Measurements from ENCODE around the gene WNT5B. TPM values are rescaled to one million over a fixed set of nuclear protein-coding genes. Genes with fewer than 3 reads are reported as not detected.
A peak's percentile ranks its signal among the peaks of the same experiment; 100 is the strongest.

Gene WNT5B
- total RNA-seq, 4 donors from 2014 or later: 11.7 to 34.1 (median 17.6) TPM

GRCh38 chr12:1619159-1619558 lies 9.9 kb upstream of the WNT5B start:
- no peaks in the 10 kb centered on the region for H3K27me3 ChIP-seq

DNA sequence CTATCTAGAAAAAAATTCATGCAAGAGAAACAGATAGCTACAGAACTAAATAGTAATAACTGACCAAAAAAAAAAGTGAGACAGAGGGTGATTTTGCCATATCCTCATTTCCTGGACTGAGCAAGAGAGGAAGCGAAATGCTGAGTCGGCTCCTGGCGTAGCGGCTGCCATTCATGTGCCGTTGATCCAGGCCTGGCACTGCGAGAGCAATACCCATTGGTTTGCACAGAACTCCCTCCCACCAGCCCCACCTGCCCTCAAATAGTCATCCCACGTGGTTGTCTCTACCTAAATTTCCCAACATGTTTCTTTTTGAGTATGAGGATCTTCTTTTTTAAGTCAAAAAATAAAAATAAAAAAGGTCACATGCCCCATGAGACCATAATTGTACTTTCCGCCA lies 9.4 kb upstream of the WNT5B start:
- no peak for DNase-seq (ENCODE audit: low spot score in 2 of 2)
- H3K4me3 ChIP-seq: no peak overlapping the region
- H3K27ac ChIP-seq: no peak overlapping the region
- H3K9me3 ChIP-seq: no peaks in the 10 kb centered on the region
- WGBS, 2 donors: 64 to 73% methylated on average over 8 of the region's 8 CpGs
- TF ChIP-seq EP300 (IDR thresholded peaks at IDR 0.05) (peak in 1 of 2 donors; percentile 65), POLR2A (IDR thresholded peaks at IDR 0.05) (no peak)
- no peaks in the 10 kb centered on the region for H3K27me3 ChIP-seq
- H3K36me3 ChIP-seq: no peaks in the 10 kb centered on the region
- peaks cover 0 to 15% (median 0%) of the 10 kb centered on the region in 4 donors for H3K4me1 ChIP-seq

More at GRCh38 chr12:1619159-1619558, 9.9 kb upstream of the WNT5B start:
- Histone ChIP-seq H3K4me1 (peaks cover 0 to 15% (median 0%) of the 10 kb centered on the region in 4 donors), H3K4me3 (no peak overlapping the region), H3K36me3 (no peaks in the 10 kb centered on the region), H3K27ac (no peak overlapping the region), H3K9me3 (no peaks in the 10 kb centered on the region)
- DNase-seq (ENCODE audit: low spot score in 2 of 2): no peak
- no peak for TF ChIP-seq POLR2A (IDR thresholded peaks at IDR 0.05)
- TF ChIP-seq CTCF (IDR thresholded peaks at IDR 0.05): no peak
- TF ChIP-seq EP300 (IDR thresholded peaks at IDR 0.05): no peak
- 49 to 59% methylated on average over 4 of the region's 4 CpGs for WGBS, 2 donors

DNA sequence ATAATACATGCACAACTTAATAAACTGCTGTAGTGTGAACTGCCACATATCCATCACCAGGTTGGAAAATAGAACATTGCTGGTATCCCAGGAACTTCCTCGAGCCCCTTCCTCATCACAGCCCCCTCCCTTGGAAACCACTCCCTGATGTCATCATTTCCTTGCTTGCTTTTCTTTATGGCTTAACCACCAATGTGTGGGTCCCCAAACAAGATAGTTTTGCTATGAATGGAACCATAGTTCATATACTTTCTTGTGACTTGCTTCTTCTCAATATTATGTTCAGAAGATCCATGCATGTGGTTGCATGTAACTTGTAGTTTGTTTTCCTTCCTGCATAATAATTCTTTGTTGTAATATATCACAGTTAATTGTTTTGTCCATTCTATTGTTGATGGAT lies 8.9 kb upstream of the WNT5B start:
- no peak overlapping the region for H3K4me3 ChIP-seq
- no peaks in the 10 kb centered on the region for H3K36me3 ChIP-seq
- no peak for DNase-seq (ENCODE audit: low spot score in 2 of 2)
- H3K27ac ChIP-seq: no peak overlapping the region
- no peak for TF ChIP-seq CTCF (IDR thresholded peaks at IDR 0.05)
- TF ChIP-seq EP300 (IDR thresholded peaks at IDR 0.05): no peak
- TF ChIP-seq POLR2A (IDR thresholded peaks at IDR 0.05): no peak
- 44 to 64% methylated on average over 1 of the region's 1 CpG for WGBS, 2 donors
- no peaks in the 10 kb centered on the region for H3K9me3 ChIP-seq
- H3K27me3 ChIP-seq: no peaks in the 10 kb centered on the region
- peaks cover 0 to 20% (median 0%) of the 10 kb centered on the region in 4 donors for H3K4me1 ChIP-seq

GRCh38 chr12:1622406-1622805 lies 6.6 kb upstream of the WNT5B start:
- Histone ChIP-seq H3K4me1 (peaks cover 0 to 25% (median 0%) of the 10 kb centered on the region in 4 donors), H3K27ac (no peak overlapping the region), H3K36me3 (no peaks in the 10 kb centered on the region), H3K9me3 (no peaks in the 10 kb centered on the region), H3K4me3 (no peak overlapping the region), H3K27me3 (no peaks in the 10 kb centered on the region)
- TF ChIP-seq EP300 (IDR thresholded peaks at IDR 0.05): no peak
- no peak for TF ChIP-seq POLR2A (IDR thresholded peaks at IDR 0.05)
- no peak for TF ChIP-seq CTCF (IDR thresholded peaks at IDR 0.05)
- 65 to 72% methylated on average over 3 of the region's 3 CpGs for WGBS, 2 donors
- DNase-seq (ENCODE audit: low spot score in 2 of 2): no peak

GRCh38 chr12:1629338-1630132 lies 504 bp downstream of the WNT5B start:
- Histone ChIP-seq H3K4me3 (peak overlapping the region; percentile 41 to 75 (median 56)), H3K27ac (peak overlapping the region in 3 of 4 donors; percentile 47 to 88 (median 52)), H3K36me3 (no peaks in the 10 kb centered on the region), H3K27me3 (peaks cover 0 to 13% of the 10 kb centered on the region in 2 donors), H3K4me1 (peaks cover 0 to 69% (median 7%) of the 10 kb centered on the region in 4 donors), H3K9me3 (no peaks in the 10 kb centered on the region)
- 8 to 9% methylated on average over 24 to 32 of the region's 32 CpGs for WGBS, 2 donors
- TF ChIP-seq POLR2A (IDR thresholded peaks at IDR 0.05) (no peak), CTCF (IDR thresholded peaks at IDR 0.05) (peak in 1 of 5 experiments; percentile 28)
- DNase-seq (ENCODE audit: low spot score in 2 of 2): no peak

All from tibial nerve (tissue), 4 donors.